Caco-2 (cell line): ENCODE measurements around the gene NPBWR2. TPM values are rescaled to one million over a fixed set of nuclear protein-coding genes. Genes with fewer than 3 reads are reported as not detected.

Experiments used
- BruUV-seq: library from RNA; stranded (reverse); fragments of 400-500 nt; replicated peaks from 2 replicates; lab custom pipeline; 2021; lab: Mats Ljungman, UMichigan
- CTCF ChIA-PET: fragments of 300-600 bp; sonication (Branson Sonifier 250); formaldehyde crosslinking; loops from one replicate; lab custom pipeline; 2022; ENCODE audit warnings: antibody characterized with exemption; lab: Charles Lee
- POLR2A ChIA-PET: fragments of 300-600 bp; sonication (Branson Sonifier 250); formaldehyde crosslinking; loops from one replicate; lab custom pipeline; 2022; ENCODE audit warnings: antibody characterized with exemption; lab: Charles Lee
- DNase-seq, 2 experiments: peaks; one replicate each; pipeline versions ENCODE4 v3.0.0 to v3.0.0-alpha.2; 2020 to 2022
- H3K27me3 ChIP-seq: replicated peaks from 2 replicates; pipeline ENCODE4 v1.6.0; 2011; ENCODE audit warnings: low read length; ENCODE audit not compliant: control insufficient read depth, insufficient read depth
- H3K36me3 ChIP-seq: 2 replicates; pipeline ENCODE4 v1.5.1; 2011; ENCODE audit warnings: low read length; ENCODE audit not compliant: control insufficient read depth, insufficient read depth
- H3K4me1 ChIP-seq: fragments of 250-450 bp; sonication (Bioruptor Pico); 2 replicates; pipeline ENCODE4 v1.5.1; 2020; ENCODE audit warnings: mild to moderate bottlenecking
- H3K4me3 ChIP-seq: 2 replicates; pipeline ENCODE4 v1.5.1; 2011; ENCODE audit warnings: low read depth, mild to moderate bottlenecking, control low read depth, low read length
- H3K9me3 ChIP-seq: fragments of 250-450 bp; sonication (Bioruptor Pico); 2 replicates; pipeline ENCODE4 v1.5.1; 2020; ENCODE audit warnings: mild to moderate bottlenecking, moderate library complexity
- H3K27ac Mint-ChIP-seq: one replicate; pipeline ENCODE4 v1.8.0; 2022; ENCODE audit warnings: mixed read lengths; ENCODE audit not compliant: unreplicated experiment
- H3K27me3 Mint-ChIP-seq: one replicate; pipeline ENCODE4 v1.8.0; 2022; ENCODE audit warnings: mixed read lengths; ENCODE audit not compliant: insufficient read depth, unreplicated experiment
- H3K36me3 Mint-ChIP-seq: one replicate; pipeline ENCODE4 v1.8.0; 2022; ENCODE audit warnings: mild to moderate bottlenecking, mixed read lengths; ENCODE audit not compliant: insufficient read depth, unreplicated experiment
- H3K4me1 Mint-ChIP-seq: one replicate; pipeline ENCODE4 v1.8.0; 2022; ENCODE audit warnings: low read depth, mixed read lengths; ENCODE audit not compliant: unreplicated experiment
- H3K4me3 Mint-ChIP-seq: one replicate; pipeline ENCODE4 v1.8.0; 2022; ENCODE audit warnings: mild to moderate bottlenecking, moderate library complexity, mixed read lengths; ENCODE audit not compliant: unreplicated experiment
- H3K9me3 Mint-ChIP-seq: one replicate; pipeline ENCODE4 v1.8.0; 2022; ENCODE audit warnings: mixed read lengths; ENCODE audit not compliant: unreplicated experiment
- CTCF ChIP-seq, 2 experiments: fragments of 200-600 bp in 1 of 2; IDR thresholded peaks; 1 replicate in 1 of 2; 2 replicates in 1 of 2; pipeline versions ENCODE4 v1.5.1 to v1.8.0; 2011 to 2022; ENCODE audit warnings: antibody characterized with exemption in 1 of 2, control low read depth in 1 of 2, inconsistent platforms in 1 of 2, low read depth in 1 of 2, low read length in 1 of 2, mild to moderate bottlenecking in 1 of 2, moderate library complexity in 1 of 2; ENCODE audit not compliant: insufficient read depth in 1 of 2, severe bottlenecking in 1 of 2, unreplicated experiment in 1 of 2
- intact Hi-C: fragments of 100-400 bp; cut with micrococcal nuclease; formaldehyde crosslinking; loops from one replicate; pipeline ENCODE4 v1.10.0; 2022; ENCODE audit not compliant: unreplicated experiment
- total RNA-seq: library from RNA; stranded (reverse); gene quantifications from 2 replicates; pipeline ENCODE4 v1.2.3, GENCODE V29; 2022

Gene NPBWR2
- total RNA-seq, 1 experiment from 2014 or later = not detected

GRCh38 chr20:64076061-64076997 is 31.0 kb downstream of the NPBWR2 start:
- intact Hi-C loops = no loop called here
- Mint-ChIP-seq H3K27me3 (no peaks in the 10 kb centered on the region), H3K27ac (no peak overlapping the region), H3K9me3 (no peaks in the 10 kb centered on the region), H3K36me3 (peaks cover 9% of the 10 kb centered on the region), H3K4me1 (peaks cover 17% of the 10 kb centered on the region), H3K4me3 (no peak overlapping the region)
- no TSS peak for BruUV-seq
- Histone ChIP-seq H3K9me3 (no peaks in the 10 kb centered on the region), H3K27me3 (no peaks in the 10 kb centered on the region), H3K4me1 (peaks cover 18% of the 10 kb centered on the region), H3K4me3 (no peak overlapping the region), H3K36me3 (no peaks in the 10 kb centered on the region)
- ChIA-PET CTCF (interaction anchor here (0.7 to 1.1 kb wide), 3 partner anchors 26 to 432 kb away, joined by 3 read pairs; no protein-coding TSS in a partner anchor), POLR2A (interaction anchor here (0.6 kb wide), 1 partner anchor 75 kb away, joined by 4 read pairs; no protein-coding TSS in a partner anchor)
- DNase-seq = no peak
- TF ChIP-seq CTCF (IDR thresholded peaks at IDR 0.05; ENCODE audit: insufficient read depth in 1 of 2, low read depth in 1 of 2, low read length in 1 of 2, severe bottlenecking in 1 of 2, unreplicated experiment in 1 of 2) = no peak

DNA sequence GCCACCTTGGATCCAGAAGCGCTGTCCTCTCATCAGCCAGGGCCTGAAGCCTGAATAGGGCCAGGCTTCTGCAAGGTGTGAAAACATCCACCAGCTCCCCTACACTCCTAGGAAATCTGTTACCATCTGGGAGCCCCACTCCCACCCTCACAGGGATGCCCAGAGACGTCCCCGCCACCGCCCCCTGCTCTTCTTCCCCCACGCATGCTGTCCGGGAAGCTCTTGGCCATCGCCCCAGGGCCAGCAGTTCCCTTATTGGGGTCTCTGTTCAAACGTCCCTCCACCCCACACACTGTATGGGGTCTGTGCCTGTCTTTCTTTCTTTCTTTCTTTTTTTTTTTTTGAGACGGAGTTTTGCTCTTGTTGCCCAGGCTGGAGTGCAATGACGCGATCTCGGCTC is 31.8 kb downstream of the NPBWR2 start:
- BruUV-seq = no TSS peak
- CTCF ChIA-PET = interaction anchor here (1.1 kb wide), 1 partner anchor 27 kb away, joined by 3 read pairs; no protein-coding TSS in a partner anchor
- no peaks in the 10 kb centered on the region for H3K9me3 Mint-ChIP-seq

More for the DNA sequence above, 31.8 kb downstream of the NPBWR2 start:
- Mint-ChIP-seq H3K4me3 (no peak overlapping the region), H3K27ac (no peak overlapping the region), H3K4me1 (peaks cover 14% of the 10 kb centered on the region), H3K27me3 (no peaks in the 10 kb centered on the region), H3K36me3 (peaks cover 9% of the 10 kb centered on the region)
- peaks cover 16% of the 10 kb centered on the region for H3K4me1 ChIP-seq
- intact Hi-C loops = no loop called here
- DNase-seq = no peak
- no peaks in the 10 kb centered on the region for H3K36me3 ChIP-seq
- H3K4me3 ChIP-seq = no peak overlapping the region
- H3K27me3 ChIP-seq = no peaks in the 10 kb centered on the region
- no peak for TF ChIP-seq CTCF (IDR thresholded peaks at IDR 0.05; ENCODE audit: insufficient read depth in 1 of 2, low read depth in 1 of 2, low read length in 1 of 2, severe bottlenecking in 1 of 2, unreplicated experiment in 1 of 2)
- no peaks in the 10 kb centered on the region for H3K9me3 ChIP-seq
- POLR2A ChIA-PET = interaction anchor here (0.6 kb wide), 2 partner anchors 74 to 1214 kb away, joined by 3 to 4 read pairs; partner anchors contain the start of gene TCFL5
